Suprapubic skin (tissue), 4 donors: ENCODE measurements around the gene GRIN1. TPM values are rescaled to one million over a fixed set of nuclear protein-coding genes. Genes with fewer than 3 reads are reported as not detected.

Experiments used
- DNase-seq, 2 donors: peaks; one replicate each; pipeline ENCODE4 v3.0.0-alpha.2; 2019; ENCODE audit warnings: low spot score in 2 of 2
- H3K27ac ChIP-seq: fragments of 200-600 bp; sonication (generic); one replicate; pipeline ENCODE4 v1.5.1; 2019
- H3K27me3 ChIP-seq: fragments of 200-600 bp; sonication (generic); one replicate; pipeline ENCODE4 v1.5.1; 2019
- H3K36me3 ChIP-seq: fragments of 200-600 bp; sonication (generic); one replicate; pipeline ENCODE4 v1.5.1; 2019
- H3K4me1 ChIP-seq: fragments of 200-600 bp; sonication (generic); one replicate; pipeline ENCODE4 v1.5.1; 2019
- H3K4me3 ChIP-seq: fragments of 200-600 bp; sonication (generic); one replicate; pipeline ENCODE4 v1.5.1; 2019; ENCODE audit warnings: mild to moderate bottlenecking
- H3K9me3 ChIP-seq: fragments of 200-600 bp; sonication (generic); one replicate; pipeline ENCODE4 v1.5.1; 2019
- CTCF ChIP-seq, 2 donors: fragments of 200-600 bp in 1 of 2; fragments of 450-650 bp in 1 of 2; sonication (generic) in 1 of 2; IDR thresholded peaks; one replicate each; pipeline ENCODE4 v1.5.1; 2016 to 2019; ENCODE audit warnings: antibody characterized with exemption in 2 of 2, mild to moderate bottlenecking in 1 of 2, moderate library complexity in 1 of 2
- EP300 ChIP-seq: sonication (generic); formaldehyde crosslinking; IDR thresholded peaks from one replicate; pipeline ENCODE4 v1.6.1; 2017; ENCODE audit warnings: antibody characterized with exemption
- POLR2A ChIP-seq, 2 donors: fragments of 450-650 bp; IDR thresholded peaks; one replicate each; pipeline ENCODE4 v1.6.1; 2017; ENCODE audit warnings: antibody characterized with exemption in 2 of 2, mild to moderate bottlenecking in 2 of 2, moderate library complexity in 2 of 2
- POLR2AphosphoS5 ChIP-seq, 3 donors: sonication (generic); formaldehyde crosslinking; IDR thresholded peaks; one replicate each; pipeline ENCODE4 v1.6.1; 2017; ENCODE audit warnings: antibody characterized with exemption in 3 of 3
- WGBS: methylation state at CpG from one replicate; pipeline ENCODE4 v1.1.5; 2018; 5-methylcytosine and 5-hydroxymethylcytosine counted together
- total RNA-seq, 4 donors: library from RNA; depleted of rRNA; stranded (reverse); fragments of >200 nt; gene quantifications; one replicate each; pipeline ENCODE4 v1.1.0, GENCODE V29; 2016

Gene GRIN1
- total RNA-seq, 4 donors from 2014 or later, result 0.16 to 0.25 (median 0.16) TPM; not detected in 1

- no peak for TF ChIP-seq CTCF (IDR thresholded peaks at IDR 0.05)
- no peak for TF ChIP-seq POLR2AphosphoS5 (IDR thresholded peaks at IDR 0.05)
- no peak for TF ChIP-seq POLR2A (IDR thresholded peaks at IDR 0.05)
- no peak for TF ChIP-seq EP300
- Histone ChIP-seq H3K27me3 (no peaks in the 10 kb centered on the region), H3K36me3 (peaks cover 65% of the 10 kb centered on the region), H3K9me3 (no peaks in the 10 kb centered on the region), H3K4me3 (no peak overlapping the region), H3K4me1 (peaks cover 35% of the 10 kb centered on the region), H3K27ac (no peak overlapping the region)
- DNase-seq, result no peak
- 92% methylated on average over 29 of the region's 48 CpGs for WGBS
These were observed 46.1 kb downstream of the GRIN1 start for GRCh38 chr9:137184881-137185660.

DNA sequence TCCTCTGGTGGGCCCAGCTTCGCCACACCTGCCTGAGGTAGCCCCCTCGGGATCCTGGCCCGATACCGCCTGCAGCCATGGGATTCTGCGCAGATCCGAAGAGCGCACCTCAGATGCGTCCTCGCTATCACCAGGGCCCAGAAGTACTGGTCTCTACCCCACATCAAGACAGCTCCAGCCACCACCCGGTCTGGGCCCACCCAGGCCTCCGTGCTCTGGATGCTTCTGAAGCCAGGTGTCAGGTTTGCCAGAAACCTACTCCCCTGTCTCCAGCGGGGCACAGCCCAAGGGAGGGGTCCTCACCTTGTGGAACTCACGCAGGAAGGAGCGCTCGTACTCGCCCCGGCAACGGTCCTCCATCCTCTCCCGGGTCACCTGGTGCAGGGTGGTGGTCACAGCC, 47.0 kb downstream of the GRIN1 start:
- Histone ChIP-seq H3K36me3 (peaks cover 65% of the 10 kb centered on the region), H3K27ac (no peak overlapping the region), H3K9me3 (no peaks in the 10 kb centered on the region), H3K4me1 (peaks cover 44% of the 10 kb centered on the region), H3K4me3 (no peak overlapping the region), H3K27me3 (no peaks in the 10 kb centered on the region)
- WGBS, result 96% methylated on average over 14 of the region's 19 CpGs
- TF ChIP-seq POLR2AphosphoS5 (IDR thresholded peaks at IDR 0.05) (no peak), EP300 (no peak), CTCF (IDR thresholded peaks at IDR 0.05) (no peak), POLR2A (IDR thresholded peaks at IDR 0.05) (no peak)
- no peak for DNase-seq

DNA sequence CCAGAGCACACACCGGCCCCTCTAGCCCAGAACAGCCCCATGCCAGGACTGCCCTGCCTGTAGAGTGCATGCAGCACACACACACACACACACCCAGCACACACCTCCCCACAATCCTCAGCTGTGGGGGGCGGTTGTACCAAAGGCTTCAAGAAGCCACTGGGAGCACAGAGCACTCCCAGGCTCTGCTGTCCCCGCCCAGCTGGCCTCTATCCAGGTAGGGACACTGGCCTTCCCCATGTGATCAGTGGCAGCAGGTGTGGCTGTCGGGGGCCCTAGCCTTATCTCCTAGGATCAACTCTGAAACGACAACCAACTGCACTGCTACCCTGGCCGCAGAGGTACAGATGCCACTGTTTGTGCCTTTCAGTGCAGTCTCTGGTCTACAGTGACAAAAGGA, 47.4 kb downstream of the GRIN1 start:
- no peaks in the 10 kb centered on the region for H3K9me3 ChIP-seq
- H3K27me3 ChIP-seq, result no peaks in the 10 kb centered on the region
- H3K27ac ChIP-seq, result no peak overlapping the region
- H3K36me3 ChIP-seq, result peaks cover 65% of the 10 kb centered on the region
- no peak for DNase-seq
- 83% methylated on average over 5 of the region's 6 CpGs for WGBS
- H3K4me3 ChIP-seq, result no peak overlapping the region
- TF ChIP-seq CTCF (IDR thresholded peaks at IDR 0.05) (no peak), POLR2AphosphoS5 (IDR thresholded peaks at IDR 0.05) (no peak), POLR2A (IDR thresholded peaks at IDR 0.05) (no peak), EP300 (no peak)
- H3K4me1 ChIP-seq, result peaks cover 45% of the 10 kb centered on the region

DNA sequence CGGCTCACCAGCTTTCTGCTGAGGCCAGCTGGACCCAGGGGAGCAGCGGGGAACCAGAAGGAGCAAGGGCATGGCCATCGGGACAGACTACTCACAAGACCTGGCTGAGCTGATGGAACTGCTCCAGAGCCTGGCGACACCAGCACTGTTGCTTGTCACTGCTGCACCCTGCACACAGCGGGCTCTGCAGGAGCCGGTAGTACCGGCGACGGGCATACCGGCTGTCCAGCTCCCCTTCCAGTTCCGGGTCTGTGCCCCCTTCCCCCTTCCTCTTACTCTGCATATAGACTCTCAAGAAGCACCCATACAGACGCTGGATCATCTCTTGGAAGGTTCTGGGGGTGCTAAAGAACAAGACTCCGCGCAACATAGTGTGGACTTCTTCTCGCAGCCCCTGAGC, 48.4 kb downstream of the GRIN1 start:
- TF ChIP-seq CTCF (IDR thresholded peaks at IDR 0.05) (no peak), EP300 (no peak), POLR2A (IDR thresholded peaks at IDR 0.05) (no peak), POLR2AphosphoS5 (IDR thresholded peaks at IDR 0.05) (no peak)
- no peak for DNase-seq
- WGBS, result 76% methylated on average over 5 of the region's 15 CpGs
- H3K36me3 ChIP-seq, result peaks cover 65% of the 10 kb centered on the region
- no peaks in the 10 kb centered on the region for H3K9me3 ChIP-seq
- H3K4me1 ChIP-seq, result peaks cover 45% of the 10 kb centered on the region
- H3K27me3 ChIP-seq, result no peaks in the 10 kb centered on the region
- H3K4me3 ChIP-seq, result peak overlapping the region; percentile 94
- no peak overlapping the region for H3K27ac ChIP-seq

- H3K27ac ChIP-seq, result peak overlapping the region; percentile 97
- WGBS, result 0% methylated on average over 17 of the region's 31 CpGs
- H3K4me1 ChIP-seq, result peaks cover 45% of the 10 kb centered on the region
- H3K4me3 ChIP-seq, result peak overlapping the region; percentile 94
- peaks cover 58% of the 10 kb centered on the region for H3K36me3 ChIP-seq
- TF ChIP-seq CTCF (IDR thresholded peaks at IDR 0.05) (no peak), POLR2AphosphoS5 (IDR thresholded peaks at IDR 0.05) (no peak), POLR2A (IDR thresholded peaks at IDR 0.05) (no peak), EP300 (no peak)
- DNase-seq, result no peak
- no peaks in the 10 kb centered on the region for H3K27me3 ChIP-seq
- no peaks in the 10 kb centered on the region for H3K9me3 ChIP-seq
These were observed 49.1 kb downstream of the GRIN1 start for GRCh38 chr9:137188086-137188489.
